Measurements from ENCODE around the gene AFF3. TPM values are rescaled to one million over a fixed set of nuclear protein-coding genes. Genes with fewer than 3 reads are reported as not detected.

The AFF3 gene
- total and polyA plus RNA-seq, 2 of the 8 experiments (the other 6 are each of a cell fraction or from before 2014, with no cell fraction given) = 0.27 to 3.0 TPM

- Histone ChIP-seq H3K36me3 (ENCODE audit: control insufficient read depth in 2 of 4, insufficient read depth in 4 of 4, low read length in 3 of 4) (no peaks in the 10 kb centered on the region), H3K4me2 (ENCODE audit: insufficient read depth in 1 of 2, low read depth in 2 of 2, low read length in 2 of 2) (no peak overlapping the region), H4K8ac (ENCODE audit: extremely low read depth, insufficient read depth, low read length) (no peak overlapping the region), H3K14ac (ENCODE audit: insufficient read length) (no peak overlapping the region), H2BK12ac (ENCODE audit: low read depth, low read length) (no peak overlapping the region), H3K4me1 (replicated peaks in 1 of 4; ENCODE audit: control insufficient read depth in 3 of 4, insufficient read depth in 4 of 4, low read length in 3 of 4) (peaks cover 0 to 6% (median 2%) of the 10 kb centered on the region in 4 experiments; a peak in 1 of 7 replicates), H3K79me2 (ENCODE audit: control insufficient read depth in 1 of 2, insufficient read depth in 2 of 2, low read length in 2 of 2) (no peaks in the 10 kb centered on the region), H3K27me3 (replicated peaks in 1 of 4; ENCODE audit: control insufficient read depth in 3 of 4, extremely low read depth in 1 of 4, insufficient read depth in 3 of 4, low read length in 3 of 4) (no peaks in the 10 kb centered on the region), H3K4ac (replicated peaks; ENCODE audit: insufficient read length, low read depth, low read length) (no peak overlapping the region), H3K56ac (replicated peaks; ENCODE audit: insufficient read length, low read depth, low read length) (no peak overlapping the region), H2BK5ac (ENCODE audit: low read depth, low read length) (no peak overlapping the region), H3K27ac (ENCODE audit: low read depth, low read length) (no peak overlapping the region), H3K9ac (replicated peaks in 1 of 4; ENCODE audit: extremely low read depth in 1 of 4, low read depth in 3 of 4, low read length in 3 of 4) (no peak overlapping the region), H2BK120ac (replicated peaks; ENCODE audit: low read depth, low read length) (no peak overlapping the region), H2BK20ac (ENCODE audit: low read length) (no peak overlapping the region), H4K5ac (ENCODE audit: insufficient read length, low read depth, low read length) (no peak overlapping the region), H3K18ac (ENCODE audit: extremely low read depth, low read length) (no peak overlapping the region), H2AK5ac (ENCODE audit: low read depth, low read length) (no peak overlapping the region), H3K9me3 (ENCODE audit: insufficient read depth in 2 of 2, low read depth in 1 of 2, low read length in 1 of 2) (no peaks in the 10 kb centered on the region), H3K23me2 (ENCODE audit: low read depth, low read length) (no peaks in the 10 kb centered on the region; the same call in 1 of the 2 replicates), H4K91ac (replicated peaks; ENCODE audit: insufficient read length, low read length) (no peak overlapping the region), H3K4me3 (ENCODE audit: extremely low read depth in 1 of 4, insufficient read depth in 2 of 4, low read depth in 3 of 4, low read length in 4 of 4) (no peak overlapping the region), H2BK15ac (ENCODE audit: low read length) (no peak overlapping the region), H4K20me1 (replicated peaks in 1 of 2; ENCODE audit: control insufficient read depth in 1 of 2, insufficient read depth in 2 of 2, low read length in 2 of 2) (peaks cover 0 to 2% of the 10 kb centered on the region in 2 experiments), H2AFZ (ENCODE audit: low read length) (no peak overlapping the region), H3K79me1 (ENCODE audit: low read depth, low read length) (no peaks in the 10 kb centered on the region), H3K23ac (ENCODE audit: insufficient read length) (no peak overlapping the region)
- ChIA-PET CTCF (ENCODE audit: partially characterized antibody) (no interaction called here), POLR2A (ENCODE audit: partially characterized antibody) (no interaction called here)
- DNase-seq (ENCODE audit: low read depth in 1 of 2, low spot score in 2 of 2) (no peak), FAIRE-seq (no peak)
- TF ChIP-seq EP300 (IDR thresholded peaks at IDR 0.05; ENCODE audit: borderline replicate concordance in 1 of 2, low read depth in 2 of 2, low read length in 2 of 2) = no peak
- no peak for TF ChIP-seq RFX5 (IDR thresholded peaks at IDR 0.05; ENCODE audit: borderline replicate concordance, low read depth, low read length)
- TF ChIP-seq BACH1 (IDR thresholded peaks at IDR 0.05; ENCODE audit: low read length) = no peak
- TF ChIP-seq CREB1 (IDR thresholded peaks at IDR 0.05) = no peak
- 95% methylated on average over 4 of the region's 4 CpGs; no CpG with 5 or more reads in 1 of the 2 experiments for WGBS, 2 experiments (ENCODE audit: extremely low coverage in 1 of 2, insufficient coverage in 1 of 2, insufficient read length in 1 of 2, insufficient replicate concordance in 2 of 2, low coverage in 1 of 2, low lambda C conversion rate in 2 of 2, missing lambda C conversion rate in 1 of 2)
Observed at GRCh38 chr2:99877963-99878362, 264.4 kb downstream of the AFF3 start.
